ENCODE measurements around the gene RBBP4. TPM values are rescaled to one million over a fixed set of nuclear protein-coding genes. Genes with fewer than 3 reads are reported as not detected.
"Not testable (repeated sequence)": the region's sequence is repeated elsewhere in the genome, so short reads cannot be mapped to it uniquely, and the experiment has no call there.

RBBP4 gene
- total and polyA plus RNA-seq, 2 of the 13 experiments (the other 11 are each of a cell fraction or from before 2014, with no cell fraction given): 64.4 to 166 TPM

GRCh38 chr1:32709476-32709875 lies 58.5 kb downstream of the RBBP4 start (continued):
- TF ChIP-seq ZBTB43 (CRISPR knock-in tag; conservative IDR thresholded peaks at IDR 0.05) (no peak), AHR (CRISPR knock-in tag; IDR thresholded peaks at IDR 0.05) (no peak), SETDB1 (CRISPR knock-in tag; IDR thresholded peaks at IDR 0.05; ENCODE audit: borderline replicate concordance) (no peak), NFKBIZ (CRISPR knock-in tag; IDR thresholded peaks at IDR 0.05) (no peak), ZFYVE20 (CRISPR knock-in tag; IDR thresholded peaks at IDR 0.05; ENCODE audit: borderline replicate concordance, low read depth) (no peak), ZNF350 (CRISPR knock-in tag; IDR thresholded peaks at IDR 0.05; ENCODE audit: borderline replicate concordance, low read depth) (no peak), RARA (CRISPR knock-in tag; IDR thresholded peaks at IDR 0.05) (no peak), ATM (IDR thresholded peaks at IDR 0.05; ENCODE audit: borderline replicate concordance) (no peak), ZMYM3 (CRISPR knock-in tag; IDR thresholded peaks at IDR 0.05) (no peak), TEAD3 (CRISPR knock-in tag; optimal IDR thresholded peaks at IDR 0.05; ENCODE audit: borderline replicate concordance) (no peak), ZSCAN29 (CRISPR knock-in tag; conservative IDR thresholded peaks at IDR 0.05) (no peak), HBP1 (CRISPR knock-in tag; IDR thresholded peaks at IDR 0.05; ENCODE audit: low read depth) (no peak), ZNF773 (CRISPR knock-in tag; IDR thresholded peaks at IDR 0.05; ENCODE audit: borderline replicate concordance) (no peak)

GRCh38 chr1:32711221-32711620 lies 60.2 kb downstream of the RBBP4 start:
- H2AFZ ChIP-seq (ENCODE audit: low read length); FAIRE-seq; H4K20me1 ChIP-seq (ENCODE audit: insufficient read depth, low read length); H3K79me2 ChIP-seq (ENCODE audit: insufficient read depth, low read length); H3K27ac ChIP-seq (ENCODE audit: extremely low read length, insufficient read depth, low read length); H3K36me3 ChIP-seq (replicated peaks in 1 of 2; ENCODE audit: control insufficient read depth in 1 of 2, insufficient read depth in 2 of 2, low read length in 2 of 2); H3K27me3 ChIP-seq (ENCODE audit: control insufficient read depth in 1 of 2, insufficient read depth in 2 of 2, low read length in 2 of 2); BruUV-seq (replicated peaks); H3K4me3 ChIP-seq (replicated peaks in 1 of 3; ENCODE audit: insufficient read depth in 1 of 3, low read depth in 2 of 3, low read length in 3 of 3); H3K9ac ChIP-seq (ENCODE audit: insufficient read depth, low read depth, low read length); DNase-seq (ENCODE audit: low spot score); ATAC-seq; H3K4me2 ChIP-seq (ENCODE audit: low read depth, low read length); H3K9me3 ChIP-seq (ENCODE audit: low read length): not testable (repeated sequence)
- in situ Hi-C loops (cut with HindIII; ENCODE audit: extremely low pct_ligation_motif_present, low pct_unique_long_range_greater_than_20kb) (loop anchor here (5.0 kb wide), 1 partner anchor 56 kb away; no protein-coding TSS in a partner anchor), intact Hi-C loops (cut with micrococcal nuclease; ENCODE audit: unreplicated experiment) (loop anchor here (10.0 kb wide), 1 partner anchor 164 kb away; the partner anchor contains the start of gene FNDC5)
- CTCF ChIA-PET (ENCODE audit: low intra/inter-chr PET ratio, low total read pairs): interaction anchor here (0.8 to 4.2 kb wide), 6 partner anchors 18 to 76 kb away, joined by 3 to 88 read pairs (median 9); a partner anchor contains a TSS
- WGBS (ENCODE audit: low lambda C conversion rate): 49% methylated on average over 4 of the region's 4 CpGs
- POLR2A ChIA-PET: interaction anchor here (0.7 to 3.6 kb wide), 7 partner anchors 8 to 317 kb away, joined by 3 to 51 read pairs (median 9); partner anchors contain the start of genes BSDC1 and RBBP4
- H3K4me1 ChIP-seq (ENCODE audit: insufficient read depth, low read length): peaks cover 72% of the 10 kb centered on the region
